ENCODE data around the gene ARMC8.

The ARMC8 gene

DNA sequence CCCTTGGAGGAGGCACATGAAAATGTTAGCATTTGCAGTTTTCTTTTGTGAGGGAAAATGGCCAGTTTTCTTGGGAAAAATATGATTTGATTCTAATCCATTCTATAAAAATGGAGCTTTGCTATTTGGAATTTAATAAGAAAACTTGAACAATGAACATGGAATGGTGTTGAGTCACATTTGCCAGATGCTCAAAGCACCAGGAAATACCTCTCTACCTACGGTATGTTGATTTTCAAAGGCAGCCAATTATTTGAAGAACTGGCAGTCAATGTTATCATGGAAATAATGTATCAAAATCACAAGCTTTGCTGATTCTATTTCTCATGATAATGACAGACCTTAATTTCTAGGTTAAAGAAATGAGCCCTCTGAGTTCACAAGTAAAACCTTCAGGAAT is 127.7 kb downstream of the ARMC8 start:
- Histone ChIP-seq H3K4me2 (no peak overlapping the region), H3K36me3 (ENCODE audit: insufficient read depth) (no peaks in the 10 kb centered on the region), H3K27me3 (ENCODE audit: insufficient read depth, low read depth) (no peaks in the 10 kb centered on the region), H3K79me2 (ENCODE audit: insufficient read depth, low read depth) (no peaks in the 10 kb centered on the region), H3K4me3 (IDR thresholded peaks at IDR 0.05; ENCODE audit: insufficient read depth, low read depth, low read length) (no peak overlapping the region), H3K4me1 (ENCODE audit: low read depth, poor library complexity, severe bottlenecking) (no peaks in the 10 kb centered on the region), H4K20me1 (ENCODE audit: insufficient read depth) (no peaks in the 10 kb centered on the region), H3K27ac (no peak overlapping the region), H2AFZ (ENCODE audit: low read depth) (no peak overlapping the region), H3K9ac (no peak overlapping the region)
- TF ChIP-seq, protein P1, sequence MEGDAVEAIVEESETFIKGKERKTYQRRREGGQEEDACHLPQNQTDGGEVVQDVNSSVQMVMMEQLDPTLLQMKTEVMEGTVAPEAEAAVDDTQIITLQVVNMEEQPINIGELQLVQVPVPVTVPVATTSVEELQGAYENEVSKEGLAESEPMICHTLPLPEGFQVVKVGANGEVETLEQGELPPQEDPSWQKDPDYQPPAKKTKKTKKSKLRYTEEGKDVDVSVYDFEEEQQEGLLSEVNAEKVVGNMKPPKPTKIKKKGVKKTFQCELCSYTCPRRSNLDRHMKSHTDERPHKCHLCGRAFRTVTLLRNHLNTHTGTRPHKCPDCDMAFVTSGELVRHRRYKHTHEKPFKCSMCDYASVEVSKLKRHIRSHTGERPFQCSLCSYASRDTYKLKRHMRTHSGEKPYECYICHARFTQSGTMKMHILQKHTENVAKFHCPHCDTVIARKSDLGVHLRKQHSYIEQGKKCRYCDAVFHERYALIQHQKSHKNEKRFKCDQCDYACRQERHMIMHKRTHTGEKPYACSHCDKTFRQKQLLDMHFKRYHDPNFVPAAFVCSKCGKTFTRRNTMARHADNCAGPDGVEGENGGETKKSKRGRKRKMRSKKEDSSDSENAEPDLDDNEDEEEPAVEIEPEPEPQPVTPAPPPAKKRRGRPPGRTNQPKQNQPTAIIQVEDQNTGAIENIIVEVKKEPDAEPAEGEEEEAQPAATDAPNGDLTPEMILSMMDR (conservative IDR thresholded peaks at IDR 0.05; ENCODE audit: low read depth, low read length): no peak

DNA sequence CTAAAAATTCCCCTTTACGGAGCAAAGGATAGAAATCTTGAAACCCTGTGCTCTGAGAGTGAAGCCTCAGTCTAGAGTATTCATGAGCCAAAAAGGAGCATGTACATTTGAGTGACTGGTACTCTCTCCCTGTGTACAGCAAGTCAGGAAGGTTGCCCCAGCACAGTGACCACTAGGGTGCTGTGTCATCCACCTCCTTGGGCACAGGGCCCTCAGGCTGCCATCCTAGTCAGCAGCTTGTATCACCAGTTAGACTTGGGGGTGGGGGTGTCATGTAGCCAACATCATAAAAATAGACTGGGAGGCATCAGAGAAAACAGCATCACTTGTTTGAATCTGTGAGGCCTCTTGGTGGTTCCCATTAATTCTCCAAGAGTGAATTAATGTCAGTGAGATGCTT is 130.6 kb downstream of the ARMC8 start:
- Histone ChIP-seq H3K79me2 (ENCODE audit: insufficient read depth, low read depth) (no peaks in the 10 kb centered on the region), H3K4me1 (ENCODE audit: low read depth, poor library complexity, severe bottlenecking) (no peaks in the 10 kb centered on the region), H3K27ac (no peak overlapping the region), H2AFZ (ENCODE audit: low read depth) (no peak overlapping the region), H3K4me2 (no peak overlapping the region), H3K4me3 (IDR thresholded peaks at IDR 0.05; ENCODE audit: insufficient read depth, low read depth, low read length) (no peak overlapping the region), H3K9ac (no peak overlapping the region), H3K27me3 (ENCODE audit: insufficient read depth, low read depth) (no peaks in the 10 kb centered on the region), H4K20me1 (ENCODE audit: insufficient read depth) (no peaks in the 10 kb centered on the region), H3K36me3 (ENCODE audit: insufficient read depth) (no peaks in the 10 kb centered on the region)
- TF ChIP-seq, protein P1 (conservative IDR thresholded peaks at IDR 0.05; ENCODE audit: low read depth, low read length): no peak

DNA sequence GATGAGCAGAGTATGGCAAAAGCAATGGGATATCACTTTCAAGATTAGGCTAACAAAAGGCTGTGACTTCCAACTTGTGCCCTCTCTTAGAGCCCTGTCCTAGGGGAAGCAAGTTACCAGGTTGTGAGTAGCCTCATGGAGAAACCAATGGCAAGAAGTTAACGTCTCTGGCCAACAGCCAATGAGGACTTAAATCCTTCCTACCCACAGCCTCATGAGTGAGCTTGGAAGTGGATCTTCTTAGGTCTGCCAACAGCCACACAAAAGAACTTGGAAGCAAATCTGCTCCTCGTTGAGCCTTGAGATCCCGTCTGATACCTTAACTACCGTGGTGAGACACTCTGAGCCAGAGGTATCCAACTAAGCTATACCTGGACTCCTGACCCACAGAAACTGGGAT is 136.9 kb downstream of the ARMC8 start:
- Histone ChIP-seq H3K4me3 (IDR thresholded peaks at IDR 0.05; ENCODE audit: insufficient read depth, low read depth, low read length) (no peak overlapping the region), H4K20me1 (ENCODE audit: insufficient read depth) (no peaks in the 10 kb centered on the region), H3K4me2 (no peak overlapping the region), H3K36me3 (ENCODE audit: insufficient read depth) (no peaks in the 10 kb centered on the region), H3K27me3 (ENCODE audit: insufficient read depth, low read depth) (no peaks in the 10 kb centered on the region), H3K79me2 (ENCODE audit: insufficient read depth, low read depth) (no peaks in the 10 kb centered on the region), H3K4me1 (ENCODE audit: low read depth, poor library complexity, severe bottlenecking) (peaks cover 11% of the 10 kb centered on the region), H3K9ac (no peak overlapping the region), H3K27ac (no peak overlapping the region), H2AFZ (ENCODE audit: low read depth) (no peak overlapping the region)
- TF ChIP-seq, protein P1 (conservative IDR thresholded peaks at IDR 0.05; ENCODE audit: low read depth, low read length): no peak

DNA sequence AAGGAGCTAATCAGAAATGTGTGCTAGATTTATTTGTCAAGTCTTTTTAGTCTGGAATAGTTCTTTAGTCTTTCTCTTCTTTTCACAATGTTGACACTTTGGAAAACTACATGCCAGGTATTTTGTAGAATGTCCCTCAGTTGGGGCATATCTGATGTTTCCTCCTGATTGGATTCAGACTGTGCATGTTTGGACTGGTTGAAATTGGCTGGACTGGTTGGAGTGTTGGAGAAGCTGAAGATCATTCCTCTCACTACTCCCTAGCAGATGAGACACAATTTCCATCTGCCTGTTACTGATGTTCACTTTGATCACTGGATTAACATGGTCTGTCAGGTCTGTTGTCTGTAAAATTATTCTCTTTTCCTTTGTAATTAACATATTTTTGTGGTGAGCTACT is 138.9 kb downstream of the ARMC8 start:
- no peak overlapping the region for H3K4me3 ChIP-seq (IDR thresholded peaks at IDR 0.05; ENCODE audit: insufficient read depth, low read depth, low read length)
- H3K36me3 ChIP-seq (ENCODE audit: insufficient read depth): no peaks in the 10 kb centered on the region
- TF ChIP-seq, protein P1 (conservative IDR thresholded peaks at IDR 0.05; ENCODE audit: low read depth, low read length): no peak
- no peak overlapping the region for H2AFZ ChIP-seq (ENCODE audit: low read depth)
- H3K4me1 ChIP-seq (ENCODE audit: low read depth, poor library complexity, severe bottlenecking): peaks cover 24% of the 10 kb centered on the region
- H3K79me2 ChIP-seq (ENCODE audit: insufficient read depth, low read depth): no peaks in the 10 kb centered on the region
- no peak overlapping the region for H3K4me2 ChIP-seq
- peaks cover 5% of the 10 kb centered on the region; the same call in 1 of the 2 replicates for H3K27me3 ChIP-seq (ENCODE audit: insufficient read depth, low read depth)
- H3K9ac ChIP-seq: no peak overlapping the region
- H3K27ac ChIP-seq: no peak overlapping the region
- no peaks in the 10 kb centered on the region for H4K20me1 ChIP-seq (ENCODE audit: insufficient read depth)

Measured in KMS-11 (cell line).